ENCODE results near the gene CTSZ.
"Not testable (repeated sequence)": the region's sequence is repeated elsewhere in the genome, so short reads cannot be mapped to it uniquely, and the experiment has no call there.

CTSZ gene

DNA sequence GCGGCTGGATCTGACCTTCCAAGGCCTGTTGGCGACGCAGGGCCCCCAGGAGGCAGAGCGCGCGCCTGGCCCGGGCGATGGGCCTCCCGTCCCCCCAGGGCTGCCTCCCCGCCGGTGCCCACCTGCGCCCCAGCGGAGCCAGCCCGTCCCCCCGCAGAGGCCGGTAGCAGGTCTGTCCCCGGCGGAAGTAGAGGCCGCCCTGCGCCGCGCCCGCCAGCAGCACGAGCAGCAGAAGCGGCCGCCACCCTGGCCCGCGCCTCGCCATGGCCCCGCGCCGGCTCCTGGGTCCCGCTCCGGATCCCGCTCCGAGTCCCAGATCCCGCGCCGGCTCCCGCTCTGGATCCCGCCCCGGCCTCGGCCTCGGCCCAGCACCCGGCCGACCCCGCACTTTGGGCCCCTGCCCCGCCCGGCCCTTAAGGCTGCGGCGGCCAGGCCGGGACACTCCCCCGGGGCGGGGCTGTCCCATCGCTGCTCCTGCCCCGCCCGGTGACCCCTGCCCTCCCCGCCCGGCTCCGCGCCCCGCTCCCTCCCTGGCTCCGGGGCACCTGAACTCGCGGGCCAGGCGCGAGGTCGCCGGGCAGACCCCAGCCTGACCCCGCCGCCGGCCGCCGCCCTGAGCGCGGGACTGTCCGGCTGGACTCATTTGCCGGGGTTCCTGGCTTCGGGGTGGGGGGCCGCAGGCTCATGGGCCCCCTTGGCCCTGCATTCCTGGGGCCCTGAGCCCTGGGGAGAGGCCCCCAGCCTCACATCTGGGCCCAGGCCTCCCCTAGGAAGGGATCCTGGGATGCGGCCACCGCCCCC is at the start of gene CTSZ:
CTSZ (minus strand) TSS at position 391 of the 801 bp plus-strand sequence; CDS start at position 265, 126 bp downstream.
- DNase-seq, result no peak

DNA sequence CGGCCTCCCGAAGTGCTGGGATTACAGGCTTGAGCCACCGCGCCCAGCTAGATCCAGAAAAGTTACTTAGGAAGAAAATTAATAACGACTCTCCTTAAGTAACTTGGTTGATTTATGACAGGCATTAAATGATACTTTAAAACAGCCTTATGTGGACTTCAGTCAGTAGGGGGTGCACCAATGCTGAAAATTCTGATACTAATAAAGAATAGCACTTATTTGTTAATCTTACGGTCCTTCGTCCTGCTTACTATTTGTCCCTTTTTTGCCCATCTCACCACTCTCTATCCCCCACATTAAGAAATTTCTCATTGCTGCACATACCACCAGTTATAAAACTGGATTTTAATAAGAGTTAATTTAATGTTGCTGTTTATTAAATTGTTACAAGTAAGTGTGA is 48.2 kb upstream of the CTSZ start:
- no peak for DNase-seq

DNA sequence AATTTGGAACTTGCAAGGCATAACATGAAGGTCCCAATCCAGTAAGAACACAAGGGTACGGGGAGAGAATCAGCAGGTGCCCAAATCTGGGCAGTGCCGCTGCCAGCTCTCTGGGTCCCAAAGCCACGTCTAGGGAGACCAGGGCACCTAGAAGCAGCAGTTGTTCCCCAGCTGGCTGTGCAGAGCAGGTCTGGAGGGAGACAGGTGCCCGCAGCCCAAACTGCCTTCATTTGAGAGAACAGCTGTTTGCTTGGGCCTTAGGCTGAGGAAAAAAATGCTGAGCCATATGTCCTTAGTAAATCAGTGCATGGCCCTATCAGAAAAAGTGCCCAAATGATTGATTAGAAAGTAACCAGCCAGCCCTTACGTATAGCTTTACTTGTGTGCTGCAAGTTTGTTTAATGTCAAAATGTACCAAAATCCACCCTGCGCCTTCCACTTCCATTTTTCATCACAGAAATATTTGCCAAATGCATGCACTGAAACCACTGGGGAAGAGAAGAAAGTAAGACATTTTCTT is 44.7 kb upstream of the CTSZ start:
- no peak for DNase-seq

DNA sequence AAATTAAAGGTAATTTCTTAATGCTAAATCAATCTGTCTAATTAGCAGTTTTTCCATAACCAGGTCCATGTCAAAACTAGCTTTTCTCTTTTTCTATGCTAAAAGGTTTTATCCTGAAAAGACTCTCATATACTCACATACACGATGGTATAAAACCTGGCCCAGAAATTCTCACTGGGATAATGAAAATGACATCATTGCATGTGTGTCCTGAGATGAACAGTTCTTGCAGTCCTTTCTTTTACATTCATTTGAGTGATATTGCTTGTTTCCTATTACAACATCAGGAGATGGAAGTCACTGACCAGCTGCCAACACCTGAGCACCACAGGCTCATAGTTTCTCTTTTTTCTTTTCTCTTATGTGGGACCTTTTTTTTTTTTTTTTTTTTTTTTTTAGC is 43.4 kb upstream of the CTSZ start:
- DNase-seq, result no peak

DNA sequence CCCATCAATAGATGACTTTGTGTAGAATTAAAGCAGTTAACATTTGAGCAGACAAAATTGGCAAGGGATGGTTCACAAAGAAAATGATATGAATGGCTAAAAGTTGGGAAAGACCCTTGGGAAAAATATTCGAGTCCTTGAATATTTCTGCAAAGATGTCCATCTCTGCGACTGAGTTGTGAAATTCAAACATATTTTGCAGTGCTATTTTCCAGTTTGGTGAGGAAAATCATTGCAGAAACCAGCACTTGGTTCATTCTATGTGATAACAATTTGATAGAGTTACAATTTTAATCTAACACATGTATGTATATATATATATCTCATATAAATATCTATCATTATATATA is 41.6 kb upstream of the CTSZ start:
- no peak for DNase-seq

DNA sequence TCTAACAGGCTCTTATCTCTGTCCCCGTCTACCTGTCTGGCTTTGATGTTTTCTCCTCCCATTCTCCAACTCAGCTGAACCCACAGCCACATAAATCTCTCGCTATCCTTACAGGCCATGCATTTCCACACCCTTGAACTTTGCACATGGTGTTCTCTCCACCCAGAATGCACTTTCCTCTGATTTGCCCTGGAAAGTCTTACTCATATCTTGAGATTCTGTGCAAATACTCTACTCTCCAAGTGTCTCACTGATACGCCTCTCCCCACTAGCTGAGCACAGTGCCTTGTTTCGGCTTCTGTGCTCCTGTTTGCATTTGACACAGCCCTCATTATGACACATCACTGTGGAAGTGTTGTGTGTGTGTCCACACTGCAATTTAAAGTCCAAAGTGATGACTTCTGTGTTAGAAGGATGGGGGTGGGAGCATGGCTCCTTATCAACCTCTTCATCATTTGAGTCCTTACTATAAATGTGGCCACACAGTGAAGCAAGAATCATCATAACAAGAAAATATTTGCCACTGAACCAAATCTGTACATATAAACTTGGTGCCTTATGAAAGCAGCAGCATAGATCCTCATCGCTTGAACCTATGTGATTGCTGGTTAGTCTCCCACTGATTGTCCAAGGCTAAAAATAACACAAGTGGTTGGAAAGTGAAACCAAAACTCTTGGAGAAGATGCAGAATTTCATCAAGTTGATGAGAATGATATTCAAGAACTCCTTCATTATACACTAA is 41.1 kb upstream of the CTSZ start:
- DNase-seq, result no peak

DNA sequence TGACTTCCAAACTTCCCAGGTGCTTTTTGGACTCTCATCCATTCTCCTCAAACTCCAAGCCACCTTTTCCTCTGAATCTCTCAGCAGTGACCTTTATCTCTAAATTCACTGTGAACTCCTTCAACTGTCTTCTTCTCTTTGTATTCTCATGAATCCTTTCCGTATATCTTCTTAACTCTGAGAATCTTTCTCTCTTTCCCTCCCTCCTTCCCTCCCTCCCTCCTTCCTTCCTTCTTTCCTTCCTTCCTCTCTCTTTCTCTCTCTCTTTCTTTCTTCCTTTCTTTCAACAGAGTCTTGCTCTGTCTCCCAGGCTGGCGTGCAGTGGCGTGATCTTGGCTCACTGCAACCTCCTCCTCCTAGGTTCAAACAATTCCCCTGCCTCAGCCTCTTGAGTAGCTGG is 39.8 kb upstream of the CTSZ start:
- DNase-seq, result no peak

DNA sequence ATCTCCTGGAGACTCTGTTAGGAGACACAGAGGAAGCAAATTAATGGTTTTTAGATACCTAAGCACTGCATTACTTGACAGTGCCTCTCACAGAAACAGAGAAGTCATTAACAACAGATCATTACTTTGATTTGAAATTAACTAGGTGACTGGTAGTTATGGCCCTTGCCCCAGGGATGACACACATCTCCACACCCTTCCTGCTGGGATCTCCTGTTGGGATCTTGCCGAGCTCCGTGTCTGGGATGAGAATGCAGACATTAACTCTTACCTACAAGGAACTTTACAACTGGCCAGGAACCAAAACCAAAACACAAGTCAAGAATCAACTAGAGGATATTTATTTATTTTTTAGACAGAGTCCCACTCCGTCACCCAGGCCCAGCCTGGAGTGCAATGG is 37.7 kb upstream of the CTSZ start:
- no peak for DNase-seq

DNA sequence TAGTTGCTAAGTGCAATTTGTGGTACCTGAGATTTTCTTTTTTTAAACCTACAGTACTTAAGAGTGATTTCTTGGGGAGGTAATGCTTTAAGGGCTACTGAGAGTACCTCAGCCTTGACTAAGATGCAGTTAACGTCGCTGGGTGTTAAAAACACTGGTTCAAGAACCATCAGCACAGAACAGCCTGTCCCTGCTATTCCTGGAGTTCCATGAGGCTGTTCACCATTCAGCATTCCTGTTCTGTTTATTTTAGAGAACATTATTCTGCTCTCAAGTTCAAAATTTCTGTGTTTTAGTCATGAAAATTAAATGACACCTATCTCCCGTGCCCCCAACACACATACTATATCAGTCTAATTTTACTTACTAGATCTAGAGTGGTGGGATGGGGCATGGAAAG is 37.2 kb upstream of the CTSZ start:
- DNase-seq, result no peak

DNA sequence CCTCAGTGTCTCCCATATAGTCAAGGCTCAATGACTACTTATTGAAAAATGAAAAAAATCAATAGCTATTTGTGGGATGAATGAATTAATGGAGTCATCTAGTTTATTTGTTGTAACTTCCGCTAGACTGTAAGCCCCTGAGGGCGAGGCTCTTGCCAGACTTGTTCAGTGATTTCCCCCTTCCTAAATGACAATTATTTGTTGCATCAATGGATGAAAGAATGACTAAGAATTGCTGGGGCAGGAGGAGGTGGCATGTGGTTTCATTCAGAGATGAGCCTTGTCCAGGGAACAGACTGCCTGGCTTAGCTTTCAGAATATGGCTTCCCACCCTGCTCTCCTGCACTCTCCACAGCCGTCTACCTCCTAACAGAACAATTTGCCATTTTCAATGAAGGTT is 36.6 kb upstream of the CTSZ start:
- no peak for DNase-seq

DNA sequence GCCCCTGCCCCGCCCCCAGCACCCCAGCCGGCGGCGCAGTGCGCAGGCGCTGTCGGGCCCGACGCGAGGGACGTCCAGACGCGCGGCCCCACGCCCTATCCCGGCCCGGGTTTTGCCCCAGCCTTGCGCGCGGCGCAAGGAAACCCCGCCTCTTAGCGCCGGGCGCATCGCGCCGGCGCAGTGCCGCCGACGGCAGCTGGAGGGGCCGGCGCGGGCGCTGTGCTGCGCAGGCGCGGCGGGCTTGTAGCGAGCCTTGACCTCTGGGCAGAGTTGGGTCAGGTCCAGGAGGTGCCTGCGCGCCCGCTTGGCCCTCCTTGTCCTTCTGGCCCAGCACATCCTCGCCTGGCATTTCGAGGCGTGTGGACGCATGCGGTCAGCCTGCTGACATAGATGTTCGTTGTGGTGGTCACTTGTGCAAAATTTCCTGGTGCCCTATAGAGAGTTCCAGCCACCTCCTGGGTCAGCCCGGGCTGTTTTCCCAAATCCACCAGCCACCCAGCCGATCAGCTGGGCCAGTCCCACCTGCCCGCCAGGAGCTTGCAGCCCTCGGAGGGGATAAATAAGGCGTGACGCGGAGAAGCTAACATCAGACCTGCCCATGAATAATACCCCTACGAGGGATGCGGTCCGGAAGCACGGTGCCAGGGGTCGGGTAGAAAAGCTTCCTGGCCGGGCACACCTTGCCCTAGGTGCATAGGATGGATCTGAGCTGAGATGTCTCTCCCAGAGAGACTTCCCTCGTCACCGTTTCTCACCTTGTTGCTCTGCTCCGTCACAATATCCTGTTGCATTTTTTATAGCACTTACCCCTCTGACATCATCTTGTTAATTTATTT is 36.0 kb upstream of the CTSZ start:
- peak; percentile 71 for DNase-seq

DNA sequence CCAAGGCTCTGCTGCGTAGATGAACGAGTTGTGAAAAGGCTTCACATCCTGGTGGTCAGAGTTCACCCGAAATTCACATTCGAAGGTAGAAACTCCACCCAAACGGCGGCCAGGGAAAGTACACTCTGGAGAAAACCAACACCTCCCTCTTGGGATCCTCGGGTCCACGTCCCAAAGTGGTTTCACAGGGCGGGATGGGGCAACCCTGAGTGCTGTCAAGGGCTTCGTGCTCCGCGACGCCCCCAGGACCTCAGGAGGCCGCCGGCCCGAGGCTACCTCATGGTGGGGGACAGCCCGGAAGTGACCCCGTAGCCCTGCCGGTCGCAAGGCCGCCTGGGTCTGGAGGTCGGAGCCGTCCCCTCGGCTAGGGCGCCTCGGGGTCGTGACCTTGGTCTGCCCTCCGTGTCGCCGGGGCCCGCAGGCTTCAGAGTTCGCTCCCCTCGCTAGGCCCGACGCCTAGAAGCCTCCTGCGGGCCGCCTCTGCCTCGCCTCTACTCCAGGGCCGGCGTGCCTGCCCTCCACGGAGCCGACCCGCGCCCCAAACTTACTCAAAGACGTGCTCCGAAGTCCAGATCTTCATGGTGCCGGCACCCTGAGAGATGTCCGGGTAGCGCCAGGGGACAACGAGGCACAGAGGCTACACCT is 35.2 kb upstream of the CTSZ start, which contains the start of gene PRELID3B:
PRELID3B (minus strand) TSS at position 636 of the 645 bp plus-strand sequence; CDS start at position 580, 56 bp downstream.
- DNase-seq, result no peak

DNA sequence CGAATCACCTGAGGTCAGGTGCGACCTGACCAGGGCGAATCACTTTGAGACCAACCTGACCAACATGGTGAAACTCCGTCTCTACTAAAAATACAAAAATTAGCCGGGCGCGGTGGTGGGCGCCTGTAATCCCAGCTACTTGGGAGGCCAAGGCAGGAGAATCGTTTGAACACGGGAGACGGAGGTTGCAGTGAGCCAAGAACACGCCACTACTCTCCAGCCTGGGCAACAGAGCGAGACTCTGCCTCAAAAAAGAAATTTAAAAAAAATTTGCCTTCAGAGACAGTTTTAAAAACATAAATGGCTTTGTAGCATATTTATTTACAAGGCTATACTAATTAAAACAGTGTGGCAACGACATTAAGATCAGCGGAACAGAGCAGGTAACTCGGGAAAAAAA is 34.4 kb upstream of the CTSZ start:
- DNase-seq, result not testable (repeated sequence)

DNA sequence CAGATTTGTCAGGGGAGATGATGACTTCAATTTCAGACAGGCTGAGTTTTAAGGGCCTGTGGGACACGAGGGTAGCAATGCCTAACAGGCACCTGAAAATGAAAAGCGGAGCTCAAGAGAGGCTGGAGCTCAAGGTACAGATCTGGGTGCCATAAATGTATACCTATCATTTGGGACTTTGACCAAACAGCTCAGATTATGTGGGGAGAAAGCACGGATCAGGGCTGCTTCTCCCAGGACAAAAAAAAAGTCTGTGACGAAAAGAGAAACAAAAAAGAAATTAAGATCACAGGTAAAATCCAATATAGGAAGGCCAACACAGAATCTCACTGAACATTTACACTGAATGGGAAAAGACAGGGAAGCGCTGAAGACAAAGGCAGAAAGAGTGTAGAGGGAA is 33.6 kb upstream of the CTSZ start:
- no peak for DNase-seq

DNA sequence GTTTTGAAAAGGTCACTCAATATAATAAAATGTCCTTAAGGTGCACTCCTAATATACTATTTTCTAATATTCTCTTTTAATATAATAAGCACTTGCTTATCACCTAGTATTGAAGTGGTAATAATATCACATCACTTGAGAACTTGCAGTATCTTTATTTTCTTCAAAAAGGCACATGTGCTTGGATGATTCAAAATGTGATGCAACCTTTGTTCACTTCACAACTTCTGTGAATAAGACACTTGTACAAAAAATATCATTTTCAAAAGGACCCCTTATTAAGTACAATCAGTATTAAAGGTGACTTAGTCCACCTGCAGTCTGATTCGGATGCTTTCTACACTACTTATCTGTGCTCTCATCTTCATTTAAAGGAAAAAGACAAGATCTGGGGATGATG is 32.2 kb upstream of the CTSZ start:
- DNase-seq, result no peak

DNA sequence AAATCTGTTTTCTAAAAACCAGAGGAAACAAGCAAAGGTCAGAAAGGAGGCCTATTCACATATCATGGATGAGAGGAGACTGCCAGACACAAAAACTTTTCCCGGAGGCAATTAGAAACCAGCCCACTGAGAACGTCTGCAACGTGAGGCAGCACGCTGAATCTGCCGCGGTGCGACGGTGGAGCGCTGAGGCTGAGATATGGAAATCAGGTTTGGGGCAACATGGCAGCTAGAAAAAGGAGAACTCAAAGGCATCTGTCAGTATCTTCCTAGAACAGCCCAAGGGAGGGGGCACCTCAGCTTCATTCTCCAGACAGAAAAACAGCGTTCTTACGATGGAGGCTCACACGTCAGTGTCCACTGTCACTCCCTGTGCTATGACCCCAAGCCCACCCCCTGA is 30.3 kb upstream of the CTSZ start:
- DNase-seq, result no peak

DNA sequence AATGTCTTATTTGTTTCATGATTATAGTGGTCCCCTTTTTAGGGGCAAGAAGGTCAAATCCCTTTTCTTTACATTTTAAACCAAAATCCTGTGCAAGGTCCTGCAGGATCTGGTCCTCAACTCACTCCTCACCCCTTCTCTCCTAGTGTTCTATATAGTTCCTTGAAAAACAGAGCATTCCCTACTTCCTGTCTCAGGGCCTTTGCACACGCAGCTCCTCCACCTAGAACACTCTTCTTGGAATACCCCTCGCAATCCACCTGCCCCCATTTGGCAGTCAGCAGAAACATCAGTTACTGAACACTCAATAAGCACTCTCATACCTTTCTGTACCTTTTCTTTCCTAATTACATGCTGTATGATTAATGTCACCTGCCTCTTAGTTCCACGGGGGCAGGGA is 28.3 kb upstream of the CTSZ start:
- no peak for DNase-seq

DNA sequence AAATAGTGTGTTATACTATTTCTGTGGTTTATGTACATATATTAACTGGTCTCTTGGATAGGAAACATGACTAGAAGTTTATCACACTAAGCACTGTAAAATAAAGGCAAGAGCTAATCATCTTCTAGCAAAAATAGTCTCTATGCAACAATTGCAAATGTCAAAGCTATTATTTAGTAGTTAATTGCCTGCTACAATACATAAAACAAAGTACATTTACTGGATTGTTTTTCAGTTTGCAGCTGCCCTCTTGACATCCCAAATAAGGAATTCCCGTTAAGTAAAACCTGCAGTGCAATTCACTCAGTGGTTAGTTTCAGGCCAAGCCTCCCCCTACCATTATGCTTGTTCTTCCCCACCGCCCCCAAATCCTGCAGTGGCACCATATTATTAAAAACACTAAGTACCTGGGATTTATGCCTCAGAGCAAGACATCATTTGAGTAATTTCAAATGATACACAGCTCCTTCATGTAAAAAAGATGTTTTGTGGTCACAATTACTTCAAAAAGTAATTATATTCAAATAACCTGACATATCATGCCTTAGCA is 26.6 kb upstream of the CTSZ start:
- DNase-seq, result no peak

DNA sequence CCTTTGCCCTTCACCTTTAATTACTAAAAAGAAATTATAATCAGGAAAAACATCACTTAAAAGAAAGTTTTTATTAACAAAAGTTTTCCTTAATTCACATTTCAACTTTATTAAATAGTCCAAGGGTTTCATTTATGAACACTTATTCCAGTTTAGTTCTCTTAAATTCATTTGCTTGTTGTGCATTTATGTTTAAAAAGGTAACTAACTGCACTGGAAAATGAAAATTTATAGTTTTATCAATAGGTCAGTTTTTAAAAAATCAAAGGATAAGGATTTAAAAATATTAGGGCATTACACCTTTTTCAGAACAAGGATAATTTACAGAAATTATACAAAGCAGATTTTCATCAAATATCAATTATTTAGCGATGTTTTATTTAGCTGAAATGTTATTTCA is 26.0 kb upstream of the CTSZ start:
- no peak for DNase-seq

DNA sequence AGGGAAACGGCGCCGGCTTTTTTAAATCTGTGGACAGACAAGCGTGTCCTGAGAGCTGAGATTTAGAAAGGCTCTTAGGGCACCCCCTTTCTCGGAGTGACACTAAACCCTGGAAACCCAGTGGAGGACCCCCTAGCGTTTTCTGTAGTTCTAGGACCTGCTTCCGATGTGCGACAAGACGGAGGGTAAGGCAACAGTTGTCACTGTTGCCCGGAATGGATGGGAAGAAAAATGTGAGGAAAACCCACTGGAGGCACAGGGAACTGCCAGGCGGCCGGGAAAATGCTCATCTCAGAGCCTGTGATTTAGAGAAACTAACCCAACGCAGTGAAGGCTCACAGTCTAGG is 25.6 kb upstream of the CTSZ start:
- no peak for DNase-seq

DNA sequence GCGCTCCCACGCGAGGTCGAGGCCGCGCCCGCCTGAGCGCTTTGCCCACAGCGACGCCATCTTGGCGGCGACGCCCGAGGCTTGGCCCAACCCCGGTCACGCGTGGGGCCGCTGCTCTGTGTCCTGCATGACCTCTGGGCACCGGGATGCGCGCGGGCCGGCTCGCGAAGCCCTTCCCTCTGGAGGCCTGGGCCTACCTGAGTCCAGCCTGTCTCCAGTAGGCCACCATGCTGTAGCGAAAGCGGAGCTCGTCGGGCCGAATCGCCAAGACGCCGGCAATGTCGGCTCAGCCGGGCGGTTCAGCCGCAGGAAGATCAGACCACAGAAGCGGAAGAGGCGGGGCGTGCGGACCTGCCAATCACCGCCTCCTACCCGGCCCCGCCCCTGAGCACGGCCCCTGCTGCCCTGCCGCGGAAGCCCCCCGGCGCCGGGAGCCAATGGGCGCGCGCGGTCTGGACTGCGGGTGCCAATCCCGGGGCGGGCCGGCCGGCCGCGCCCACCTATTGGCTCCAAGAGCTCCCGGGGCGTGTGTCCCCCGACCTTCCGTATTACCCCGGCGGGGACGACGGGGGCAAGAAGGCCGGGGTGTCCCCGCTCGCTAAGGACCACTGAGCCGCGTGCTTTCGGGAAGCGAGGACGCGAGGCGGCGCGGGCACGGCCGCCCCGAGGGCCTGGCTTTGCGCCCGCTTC is 25.1 kb upstream of the CTSZ start, which contains the start of gene ATP5F1E:
ATP5F1E (minus strand) TSS at position 313 of the 690 bp plus-strand sequence; CDS start at position 229, 84 bp downstream.
- DNase-seq, result peak; percentile 88

DNA sequence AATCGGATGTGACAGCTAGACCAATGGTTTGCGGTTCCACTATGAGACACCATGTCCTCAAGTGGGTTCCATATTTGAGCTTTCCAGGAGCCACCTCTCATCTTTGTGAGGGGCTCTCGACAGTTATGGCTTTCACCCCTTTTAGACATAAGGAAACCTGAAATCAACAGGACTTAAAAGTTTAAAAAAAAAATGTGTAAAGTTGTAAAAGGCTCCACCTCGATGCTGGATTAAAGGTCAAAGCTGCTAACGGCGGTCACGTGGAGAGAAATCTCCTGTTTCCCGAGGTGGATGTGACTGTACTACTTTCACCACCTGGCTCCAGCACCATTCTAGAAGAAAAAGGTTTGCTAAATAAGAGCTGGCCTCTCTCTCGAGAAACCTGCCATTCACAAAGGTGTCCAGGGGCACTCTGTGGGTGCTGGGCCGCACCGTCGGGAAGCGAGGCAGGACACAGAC is 24.5 kb upstream of the CTSZ start:
- DNase-seq, result no peak
